Astrocyte (in vitro differentiated cells and primary cell): ENCODE data around the gene CDK14.

Experiments
- CTCF ChIP-seq: IDR thresholded peaks from 2 replicates; pipeline ENCODE4 v1.5.1; 2011; ENCODE audit warnings: low read depth, mild to moderate bottlenecking, inconsistent platforms, low read length, moderate library complexity; ENCODE audit not compliant: insufficient read depth
- EZH2 ChIP-seq: IDR thresholded peaks from 2 replicates; pipeline ENCODE4 v1.6.1; 2012; ENCODE audit warnings: mild to moderate bottlenecking, low read length, inconsistent platforms; ENCODE audit not compliant: insufficient read depth

DNA sequence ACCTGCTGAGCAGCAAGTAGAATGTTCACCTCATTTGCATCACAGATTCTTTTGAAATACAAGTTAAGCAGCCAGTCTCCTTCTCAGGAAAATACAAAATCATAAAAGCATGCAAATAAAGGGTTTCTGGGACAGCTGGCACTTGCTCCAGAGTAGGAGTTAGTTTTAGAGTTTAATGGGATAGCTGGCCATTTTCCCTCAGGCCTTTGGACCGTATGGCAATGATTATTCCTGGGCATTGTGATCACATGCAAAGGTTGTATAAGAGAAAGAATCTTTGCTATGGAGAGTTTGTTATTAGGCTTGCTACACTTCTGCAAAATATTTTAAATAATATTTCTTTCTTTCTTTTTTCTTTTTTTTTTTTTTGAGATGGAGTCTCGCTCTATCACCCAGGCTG, 240.8 kb downstream of the CDK14 start:
- no peak for TF ChIP-seq CTCF
- TF ChIP-seq EZH2: no peak
